Adipose tissue (tissue), 3 donors: Measurements from ENCODE around the gene ZFR. TPM values are rescaled to one million over a fixed set of nuclear protein-coding genes. Genes with fewer than 3 reads are reported as not detected.
"Not testable (repeated sequence)": the region's sequence is repeated elsewhere in the genome, so short reads cannot be mapped to it uniquely, and the experiment has no call there.

Experiments
- H3K27ac ChIP-seq: one replicate; pipeline ENCODE4 v1.5.1; 2013; ENCODE audit warnings: low read depth, low read length
- WGBS, 3 donors: extraction: QIAGEN DNeasy Blood & Tissue Kit; methylation state at CpG; one replicate each; pipeline ENCODE4 v1.1.7; 2013; 5-methylcytosine and 5-hydroxymethylcytosine counted together
- polyA plus RNA-seq, 3 donors: library from polyadenylated mRNA; stranded (reverse); fragments of 200-250 nt; gene quantifications; one replicate each; pipeline ENCODE4 v1.2.3, GENCODE V29; 2013
- donor health status: healthy with polysubstance abuse.
- donor health status: Bipolar disorder and iron deficiency.
- donor health status: healthy.

ZFR gene
- polyA plus RNA-seq, 3 donors: 20.3 to 47.7 (median 35.1) TPM

DNA sequence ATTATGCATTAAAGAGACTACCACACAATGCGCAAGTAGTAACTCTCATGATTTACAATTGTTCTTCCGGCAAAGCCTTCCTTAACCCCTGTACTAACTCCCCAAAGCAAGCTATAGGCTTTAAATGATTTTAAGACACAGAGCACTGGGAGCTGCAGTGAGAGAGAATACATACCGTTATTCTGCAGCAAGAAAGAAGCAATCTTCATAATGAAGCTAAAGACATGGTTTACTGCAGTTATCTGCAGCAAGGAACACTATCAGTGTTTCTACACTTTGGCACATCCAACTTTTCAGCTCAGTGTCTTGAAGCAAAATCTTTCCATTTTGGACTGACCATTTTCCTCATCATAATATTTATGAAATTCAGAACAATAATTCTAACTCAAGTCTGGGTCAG is 61.0 kb downstream of the ZFR start:
- WGBS, 3 donors: 82 to 92% (median 86%) methylated on average over 3 of the region's 3 CpGs

DNA sequence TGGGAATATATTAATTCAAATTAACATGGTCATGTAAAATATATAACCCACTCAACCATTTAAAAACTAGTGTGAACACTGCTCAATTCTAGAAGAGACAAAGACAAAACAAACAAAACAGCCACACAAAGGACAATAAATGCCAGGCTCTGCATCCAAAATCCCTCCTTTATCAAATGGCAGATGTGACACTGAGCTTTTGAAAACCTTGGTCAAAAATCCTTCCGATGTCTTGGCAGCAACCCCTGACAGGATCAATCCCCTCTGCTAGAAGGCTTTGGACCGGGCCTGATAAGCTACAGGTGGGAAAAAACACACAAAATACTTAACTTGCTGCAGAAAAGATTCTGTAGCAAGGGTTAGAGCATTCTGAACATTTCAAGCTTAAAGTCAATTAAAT is 61.5 kb downstream of the ZFR start:
- WGBS, 3 donors: 54 to 96% (median 91%) methylated on average over 2 of the region's 2 CpGs
- no peak overlapping the region for H3K27ac ChIP-seq

More for the DNA sequence above, 61.0 kb downstream of the ZFR start:
- H3K27ac ChIP-seq: no peak overlapping the region

DNA sequence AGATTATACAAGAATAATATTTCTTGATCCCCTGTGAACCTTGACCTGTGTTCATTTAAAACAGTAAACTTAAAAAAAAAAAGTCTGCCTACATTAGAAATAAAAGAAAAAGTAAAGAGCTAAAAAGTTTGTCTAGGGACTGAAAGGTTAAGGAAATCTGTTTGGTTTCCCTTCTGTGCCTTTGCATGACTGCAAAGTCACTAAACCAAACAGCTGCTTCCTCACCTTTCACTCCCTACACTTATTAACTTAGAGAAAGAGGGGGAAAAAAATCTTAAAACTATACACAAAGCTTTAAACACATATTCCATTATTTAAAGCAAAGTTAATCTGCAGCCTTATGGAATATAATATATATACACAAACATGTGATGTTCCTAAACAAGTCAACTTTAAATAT is 65.1 kb downstream of the ZFR start:
- H3K27ac ChIP-seq: no peak overlapping the region

DNA sequence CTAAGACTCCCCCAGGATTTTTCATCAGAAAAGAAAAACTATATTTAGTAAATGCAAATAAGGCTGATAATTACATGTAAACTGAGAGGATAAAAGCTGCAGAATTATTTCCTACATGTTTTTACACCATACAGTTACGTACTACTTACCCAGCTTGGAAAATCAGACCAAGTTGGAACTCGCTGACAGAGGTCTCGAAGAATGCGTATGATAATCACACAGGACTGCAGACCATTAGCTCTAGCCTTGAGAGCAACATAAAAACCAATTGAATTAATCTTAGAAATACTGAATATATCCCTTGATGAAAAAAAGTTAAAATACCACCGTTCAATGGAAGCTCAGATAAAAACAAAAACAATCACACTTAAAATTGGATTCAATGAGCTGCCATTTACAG is 65.6 kb downstream of the ZFR start:
- 68 to 85% (median 73%) methylated on average over 5 of the region's 5 CpGs for whole genome bisulfite sequencing, 3 donors
- H3K27ac ChIP-seq: no peak overlapping the region

DNA sequence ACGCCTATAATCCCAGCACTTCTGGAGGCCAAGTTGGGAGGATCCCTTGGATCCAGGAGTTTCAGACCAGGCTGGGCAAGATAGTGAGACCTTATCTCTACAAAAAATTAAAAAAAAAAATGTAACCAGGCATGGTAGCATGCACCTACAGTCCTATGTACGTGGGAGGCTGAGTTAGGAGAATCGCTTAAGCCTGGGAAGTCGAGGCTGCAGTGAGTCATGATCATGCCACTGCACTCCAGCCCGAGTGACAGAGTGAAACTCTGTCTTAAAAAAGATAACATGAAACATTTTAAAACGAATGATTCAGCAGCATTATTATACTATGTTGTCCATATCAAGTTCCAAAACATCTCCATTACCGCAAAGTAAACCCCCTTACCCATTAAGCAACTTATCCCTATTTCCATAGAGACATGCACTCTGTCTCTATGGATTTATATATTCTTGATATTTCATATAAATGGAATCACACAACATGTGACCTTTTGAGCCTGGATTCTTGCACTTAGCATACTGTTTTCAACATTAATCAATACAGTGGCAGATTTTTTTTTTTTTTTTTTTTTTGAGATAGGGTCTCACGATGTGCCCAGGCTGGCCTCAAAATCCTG is 74.9 kb downstream of the ZFR start:
- H3K27ac ChIP-seq: no peak overlapping the region
- WGBS, 3 donors: 87 to 91% (median 89%) methylated on average over 8 of the region's 8 CpGs

DNA sequence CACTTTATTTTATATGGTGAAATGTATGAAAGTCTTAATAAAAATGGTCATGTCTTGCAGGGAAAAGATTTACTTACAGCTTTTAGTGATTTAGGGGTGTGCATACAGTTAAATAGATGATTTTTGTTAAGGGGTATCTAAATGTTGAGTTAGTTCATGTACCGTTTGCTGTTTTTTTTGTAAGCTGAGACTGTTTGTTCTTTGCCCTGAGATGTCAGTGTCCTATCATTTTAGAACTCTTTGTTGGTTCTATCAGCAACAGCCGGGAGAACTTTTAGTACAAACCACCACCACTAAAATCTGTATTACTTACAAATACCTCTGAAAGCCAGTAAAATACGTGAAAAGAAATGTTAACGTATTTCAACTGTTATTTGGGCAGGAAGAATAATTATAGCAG is 75.5 kb downstream of the ZFR start:
- WGBS, 3 donors: 82 to 98% (median 93%) methylated on average over 4 of the region's 4 CpGs
- no peak overlapping the region for H3K27ac ChIP-seq

DNA sequence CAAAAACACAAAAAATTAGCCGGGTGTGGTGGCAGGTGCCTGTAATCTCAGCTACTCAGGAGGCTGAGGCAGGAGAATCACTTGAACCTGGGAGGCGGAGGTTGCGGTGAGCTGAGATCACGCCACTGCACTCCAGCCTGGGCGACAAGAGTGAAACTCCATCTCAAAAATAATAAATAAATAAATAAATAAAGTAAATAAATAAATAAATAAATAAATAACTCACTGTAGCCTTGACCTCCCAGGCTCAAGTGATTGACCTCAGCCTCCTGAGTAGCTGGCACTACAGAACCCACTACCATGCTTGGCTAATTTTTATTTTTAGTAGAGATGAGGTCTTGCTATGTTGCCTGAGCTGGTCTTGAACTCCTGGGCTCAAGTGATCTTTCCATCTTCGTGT is 77.3 kb downstream of the ZFR start:
- WGBS, 3 donors: 74 to 96% (median 80%) methylated on average over 5 to 6 of the region's 6 CpGs

DNA sequence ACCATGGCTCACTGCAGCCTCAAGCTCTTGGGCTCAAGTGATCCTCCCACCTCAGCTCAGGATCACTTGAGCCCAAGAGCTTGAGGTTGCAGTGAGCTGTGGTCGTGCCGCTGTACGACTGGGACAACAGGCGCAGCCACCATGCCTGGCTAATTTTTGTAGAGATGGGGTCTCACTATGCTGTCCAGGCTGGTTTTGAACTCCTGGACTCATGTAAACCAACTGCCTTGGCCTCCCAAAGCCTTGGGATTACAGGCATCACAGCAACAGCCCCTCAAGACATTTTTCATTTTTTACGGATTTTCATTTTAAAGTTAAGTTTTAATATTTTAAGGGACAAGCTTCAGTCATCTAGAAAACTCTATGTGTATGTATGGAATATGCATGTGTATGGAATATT is 78.9 kb downstream of the ZFR start:
- 94 to 99% (median 97%) methylated on average over 5 of the region's 5 CpGs for WGBS, 3 donors
- no peak overlapping the region for H3K27ac ChIP-seq

More for the DNA sequence above, 77.3 kb downstream of the ZFR start:
- not testable (repeated sequence) for H3K27ac ChIP-seq

DNA sequence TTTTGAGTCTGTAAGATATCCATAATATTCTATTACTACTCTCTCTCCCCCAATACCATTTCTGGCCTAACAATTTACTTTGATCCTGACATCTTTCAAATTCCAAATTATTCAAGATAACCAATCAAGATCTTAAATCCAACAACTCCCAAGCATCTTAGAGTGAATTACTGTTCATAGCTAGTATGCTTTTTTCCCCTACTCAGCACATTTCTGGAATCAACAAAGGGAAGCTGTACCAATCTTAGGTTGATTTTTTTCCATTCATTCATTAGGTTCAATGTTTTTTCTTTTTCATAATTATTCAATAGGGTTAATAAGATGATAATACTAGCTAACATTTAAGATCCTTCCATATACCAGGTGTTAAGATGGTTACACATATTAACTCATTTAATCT is 81.5 kb downstream of the ZFR start:
- H3K27ac ChIP-seq: no peak overlapping the region

DNA sequence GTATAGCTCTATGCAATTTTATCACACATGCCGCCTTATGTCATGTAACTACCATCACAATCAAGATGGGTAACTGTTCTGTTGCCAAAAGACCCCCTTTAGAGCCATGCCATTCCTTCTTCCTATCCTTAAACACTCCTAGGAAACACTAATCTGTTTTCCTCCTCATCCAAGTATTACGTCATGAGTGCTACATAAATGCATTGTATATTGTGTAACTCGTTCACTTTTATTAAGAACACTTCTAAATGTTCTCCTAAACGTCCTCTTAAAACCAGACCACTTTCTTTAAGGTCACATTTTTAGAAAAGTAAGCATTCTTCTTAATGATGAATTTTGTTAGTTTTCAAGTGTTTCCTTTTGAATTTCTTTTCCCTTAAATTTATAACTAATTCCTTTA is 82.0 kb downstream of the ZFR start:
- WGBS, 3 donors: 82 to 91% (median 86%) methylated on average over 4 of the region's 4 CpGs
- no peak overlapping the region for H3K27ac ChIP-seq

DNA sequence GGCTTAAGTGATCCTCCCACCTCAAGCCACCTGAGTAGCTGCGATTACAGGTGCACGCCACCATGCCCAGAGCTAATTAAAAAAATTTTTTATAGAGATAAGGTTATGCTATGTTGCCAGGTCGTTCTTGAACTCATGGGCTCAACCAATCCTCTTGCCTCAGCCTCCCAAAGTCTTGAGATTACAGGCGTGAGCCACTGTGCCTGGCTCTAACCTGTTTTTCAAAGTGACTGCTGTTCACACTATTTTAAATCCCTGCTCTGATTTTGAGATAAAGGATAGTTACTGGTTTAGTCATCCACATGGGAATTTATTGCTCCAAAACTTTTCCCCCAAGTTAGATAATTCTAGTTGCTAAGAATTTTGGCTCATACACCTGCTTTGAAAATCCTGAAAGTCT is 83.6 kb downstream of the ZFR start:
- no peak overlapping the region for H3K27ac ChIP-seq
- 91 to 95% (median 95%) methylated on average over 4 of the region's 4 CpGs for WGBS, 3 donors

DNA sequence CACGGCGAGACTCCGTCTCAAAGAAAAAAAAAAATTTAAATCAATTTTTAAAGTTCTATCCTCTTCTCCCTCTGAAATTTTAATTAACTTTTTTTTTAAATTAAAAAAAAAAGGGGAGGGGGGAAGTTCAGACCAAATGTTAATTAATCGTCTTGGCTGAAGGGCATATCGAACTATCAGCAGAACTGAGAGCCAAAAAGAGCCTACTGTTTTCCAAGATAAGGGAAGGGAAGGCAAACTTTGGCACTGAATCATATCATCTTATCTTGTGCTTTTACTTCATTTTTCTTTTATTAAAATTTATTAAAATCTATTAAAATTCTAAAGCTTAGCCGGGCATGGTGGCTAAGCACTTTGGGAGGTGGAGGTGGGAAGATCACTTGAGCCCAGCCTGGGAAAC is 85.9 kb downstream of the ZFR start:
- H3K27ac ChIP-seq: no peak overlapping the region
- 82 to 88% (median 83%) methylated on average over 6 of the region's 6 CpGs for WGBS, 3 donors

DNA sequence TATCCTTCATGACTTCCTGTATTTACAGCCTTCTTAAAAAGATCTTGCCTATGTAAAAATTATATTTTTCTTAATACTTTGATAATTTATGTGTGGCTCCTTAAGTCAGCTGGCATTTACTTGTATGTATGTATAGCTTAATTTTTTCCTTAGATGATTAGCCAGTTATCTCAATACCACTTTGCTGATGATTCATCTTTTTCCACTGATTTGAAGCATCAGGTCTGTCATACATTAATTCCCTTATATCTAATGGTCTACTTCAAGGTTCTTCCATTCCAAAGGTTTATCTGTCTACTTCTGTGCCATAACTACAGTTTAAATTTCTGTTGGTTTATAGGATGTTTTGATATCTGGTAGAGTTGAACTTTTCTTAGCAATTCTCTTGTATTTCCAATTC is 86.9 kb downstream of the ZFR start:
- H3K27ac ChIP-seq: no peak overlapping the region

DNA sequence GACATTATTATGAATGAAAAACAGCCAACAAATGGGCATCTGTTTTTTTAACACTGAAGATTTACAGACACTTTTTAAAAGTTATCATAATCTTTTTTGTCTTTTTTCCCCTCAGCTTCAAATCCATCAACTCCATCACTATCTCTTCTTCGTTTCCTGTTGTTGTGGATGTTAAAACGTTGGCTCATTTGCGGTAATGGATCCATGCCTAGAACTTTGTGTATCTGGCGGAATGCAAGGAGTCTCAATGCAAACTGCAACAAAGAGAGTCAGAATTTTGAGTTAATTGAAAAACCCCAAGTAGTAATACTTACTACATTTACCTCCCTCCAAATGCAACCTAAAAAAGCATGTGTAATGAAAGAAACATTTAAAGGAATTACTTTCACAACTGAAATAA is 88.9 kb downstream of the ZFR start:
- WGBS, 3 donors: 66 to 73% (median 71%) methylated on average over 4 of the region's 4 CpGs

DNA sequence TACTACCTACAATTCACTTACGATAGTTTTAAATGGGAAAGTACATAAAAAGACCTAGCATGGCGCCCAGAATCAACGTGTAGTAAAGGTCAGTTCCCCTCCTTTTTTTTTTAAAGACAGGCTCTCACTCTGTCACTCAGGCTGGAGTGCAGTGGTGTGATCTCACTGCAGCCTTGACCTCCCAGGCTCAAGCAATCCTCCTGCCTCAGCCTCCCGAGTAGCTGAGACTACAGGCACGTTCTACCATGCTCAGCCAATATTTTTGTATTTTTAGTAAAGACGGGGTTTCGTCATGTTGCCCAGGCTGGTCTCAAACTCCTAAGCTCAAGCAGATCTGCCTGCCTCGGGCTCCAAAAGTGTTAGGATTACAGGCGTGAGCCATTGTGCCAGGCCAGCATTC is 91.1 kb downstream of the ZFR start:
- no peak overlapping the region for H3K27ac ChIP-seq
- 95 to 96% (median 96%) methylated on average over 9 of the region's 9 CpGs for WGBS, 3 donors

More for the DNA sequence above, 88.9 kb downstream of the ZFR start:
- H3K27ac ChIP-seq: no peak overlapping the region

DNA sequence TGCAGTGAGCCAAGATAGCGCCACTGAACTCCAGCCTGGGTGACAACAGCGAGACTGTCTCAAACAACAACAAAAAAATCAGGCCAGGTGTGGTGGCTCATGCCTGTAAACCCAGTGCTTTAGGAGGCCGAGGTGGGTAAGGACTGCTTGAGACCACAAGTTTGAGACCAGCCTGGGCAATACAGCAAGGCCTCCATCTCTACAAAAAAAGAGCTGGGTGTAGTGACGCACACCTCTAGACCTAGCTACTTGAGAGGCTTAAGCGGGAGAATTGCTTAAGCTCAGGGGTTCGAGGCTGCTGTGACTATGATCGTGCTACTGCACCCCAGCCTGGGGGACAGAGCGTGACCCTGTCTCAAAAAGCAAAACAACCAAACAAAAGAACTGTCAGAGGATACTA is 91.9 kb downstream of the ZFR start:
- 92 to 97% (median 93%) methylated on average over 8 of the region's 8 CpGs for WGBS, 3 donors
- no peak overlapping the region for H3K27ac ChIP-seq

DNA sequence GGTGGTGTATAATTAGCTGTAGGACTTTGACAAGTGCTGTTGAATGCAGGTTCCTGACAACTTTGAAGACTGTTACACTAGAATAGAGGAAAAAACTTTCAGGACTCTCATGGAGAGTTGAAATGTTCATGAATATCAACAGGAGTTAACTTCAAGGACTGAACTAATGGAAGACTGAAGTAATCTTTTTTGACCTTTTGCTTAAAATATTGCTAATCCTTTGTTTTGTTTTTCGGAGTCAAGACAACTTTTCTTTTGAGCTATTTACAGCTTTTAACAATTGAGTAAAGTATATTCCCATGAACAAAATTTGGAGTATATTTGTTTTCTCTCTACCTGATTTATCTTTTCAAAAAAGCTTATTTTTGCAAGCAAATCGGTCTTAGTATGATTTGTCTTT is 97.7 kb downstream of the ZFR start:
- H3K27ac ChIP-seq: no peak overlapping the region
- 95 to 98% (median 97%) methylated on average over 2 of the region's 2 CpGs for WGBS, 3 donors

DNA sequence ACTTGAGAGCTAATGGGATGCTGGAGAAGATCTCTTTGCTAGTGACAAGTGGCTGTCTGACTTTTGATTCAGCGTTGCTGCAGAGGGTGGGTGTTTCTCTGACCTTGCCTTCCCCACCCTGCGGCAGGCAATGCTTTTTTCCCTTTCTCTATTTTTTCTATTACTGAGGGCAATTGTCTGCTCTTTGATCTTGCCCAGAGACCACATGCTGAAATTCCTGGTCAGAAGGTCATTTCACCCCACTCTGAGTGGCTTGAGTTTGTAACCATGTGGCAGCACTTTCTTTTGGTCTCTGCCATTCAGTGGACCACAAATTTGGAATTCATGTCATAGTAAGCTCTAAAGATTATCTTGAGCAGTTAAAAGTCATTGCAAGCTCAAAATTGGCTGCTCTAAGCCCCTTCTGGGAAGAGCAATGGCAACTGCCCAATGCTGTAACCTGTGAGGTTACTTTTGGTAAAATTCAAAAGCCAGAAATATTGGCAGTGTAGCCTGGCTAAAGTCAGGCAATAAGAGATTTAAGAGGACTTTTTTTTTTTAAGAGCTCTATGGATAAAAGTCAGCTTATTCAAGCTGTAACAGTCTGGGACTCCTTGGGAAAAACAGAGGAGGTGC is 101.4 kb downstream of the ZFR start:
- WGBS, 3 donors: 82 to 93% (median 91%) methylated on average over 2 of the region's 2 CpGs

DNA sequence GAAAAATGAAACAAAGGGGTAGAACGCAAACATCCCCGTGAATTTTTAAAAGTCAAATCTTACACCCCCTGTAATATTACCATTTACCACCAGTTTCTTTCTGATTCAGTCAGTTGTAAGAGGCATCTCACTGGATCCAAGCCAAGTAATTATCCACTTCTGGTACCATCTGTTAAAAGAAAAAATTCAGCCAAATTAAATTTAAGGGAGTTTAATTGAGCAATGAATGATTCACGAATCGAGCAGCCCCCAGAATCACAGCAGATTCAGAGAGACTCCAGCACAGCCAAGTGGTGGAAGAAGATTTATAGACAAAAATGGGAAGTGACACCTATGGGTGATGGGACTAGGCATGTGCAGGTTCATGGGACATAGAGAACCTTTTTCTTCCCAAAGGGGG is 101.9 kb downstream of the ZFR start:
- H3K27ac ChIP-seq: no peak overlapping the region
- WGBS, 3 donors: 61 to 84% (median 71%) methylated on average over 4 of the region's 4 CpGs

More for the DNA sequence above, 101.4 kb downstream of the ZFR start:
- no peak overlapping the region for H3K27ac ChIP-seq

DNA sequence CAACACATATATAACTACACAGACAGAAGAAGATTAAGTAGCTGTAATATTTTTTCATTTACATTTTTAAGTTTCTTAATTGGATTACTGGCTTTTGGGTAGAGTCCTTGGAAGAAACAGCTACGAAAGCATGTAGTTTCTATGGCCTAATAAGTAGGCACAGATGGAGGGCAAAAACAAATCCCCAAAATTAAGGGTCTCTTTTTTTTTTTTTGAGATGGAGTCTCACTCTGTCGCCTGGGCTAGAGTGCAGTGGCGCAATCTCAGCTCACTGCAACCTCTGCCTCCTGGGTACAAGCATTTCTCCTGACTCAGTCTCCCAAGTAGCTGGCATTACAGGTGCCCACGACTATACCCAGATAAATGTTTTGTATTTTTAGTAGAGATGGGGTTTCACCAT is 104.7 kb downstream of the ZFR start:
- H3K27ac ChIP-seq: no peak overlapping the region
- 82 to 88% (median 87%) methylated on average over 4 of the region's 4 CpGs for WGBS, 3 donors

DNA sequence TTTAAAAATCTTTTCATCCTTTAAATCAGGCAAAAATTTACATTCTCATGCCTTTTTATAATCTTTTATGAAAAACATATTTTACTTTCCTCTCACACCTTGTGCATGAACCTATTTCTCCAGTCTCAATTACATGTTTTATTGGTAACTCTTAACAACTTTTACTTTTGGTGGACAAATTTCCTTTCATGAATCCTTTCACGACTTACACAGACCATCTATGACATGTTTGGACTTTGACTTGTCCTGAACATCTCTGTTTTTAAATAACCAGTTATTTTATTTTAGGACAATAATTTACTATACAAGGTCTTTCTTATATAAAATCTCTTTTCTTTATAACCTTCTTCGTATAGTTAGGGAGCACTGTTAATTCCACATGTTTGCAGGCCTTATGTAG is 105.3 kb downstream of the ZFR start:
- no peak overlapping the region for H3K27ac ChIP-seq
- WGBS, 3 donors: 74 to 79% (median 76%) methylated on average over 2 of the region's 2 CpGs
